Smooth muscle cell (in vitro differentiated cells): ENCODE data around the gene CRYBG2. TPM values are rescaled to one million over a fixed set of nuclear protein-coding genes. Genes with fewer than 3 reads are reported as not detected.

Experiments
- DNase-seq: peaks from one replicate; lab custom pipeline; 2025; ENCODE audit not compliant: unreplicated experiment; lab: John Stamatoyannopoulos, UW
- H2AFZ ChIP-seq: fragments of 200-600 bp; sonication (generic); 2 replicates; pipeline ENCODE4 v1.6.0; 2016; ENCODE audit warnings: antibody characterized with exemption, low read depth, mild to moderate bottlenecking
- H3F3A ChIP-seq: fragments of 200-600 bp; sonication (generic); 2 replicates; pipeline ENCODE4 v1.6.0; 2017; ENCODE audit warnings: antibody characterized with exemption, low read depth
- H3K27ac ChIP-seq: fragments of 200-600 bp; sonication (generic); 2 replicates; pipeline ENCODE4 v1.5.1; 2016; ENCODE audit warnings: low read depth, mild to moderate bottlenecking
- H3K27me3 ChIP-seq: fragments of 200-600 bp; sonication (generic); 2 replicates; pipeline ENCODE4 v1.6.1; 2016; ENCODE audit warnings: low read depth, mild to moderate bottlenecking
- H3K36me3 ChIP-seq: fragments of 200-600 bp; sonication (generic); 2 replicates; pipeline ENCODE4 v1.5.1; 2016; ENCODE audit warnings: low read depth
- H3K4me1 ChIP-seq: fragments of 200-600 bp; sonication (generic); 2 replicates; pipeline ENCODE4 v1.5.1; 2016; ENCODE audit warnings: low read depth
- H3K4me2 ChIP-seq: fragments of 200-600 bp; sonication (generic); 2 replicates; pipeline ENCODE4 v1.6.0; 2016; ENCODE audit warnings: mild to moderate bottlenecking
- H3K4me3 ChIP-seq: fragments of 200-600 bp; sonication (generic); 2 replicates; pipeline ENCODE4 v1.5.1; 2016; ENCODE audit warnings: mild to moderate bottlenecking
- H3K79me2 ChIP-seq: fragments of 200-600 bp; sonication (generic); 2 replicates; pipeline ENCODE4 v1.6.0; 2016; ENCODE audit warnings: low read depth, mild to moderate bottlenecking
- H3K9ac ChIP-seq: fragments of 200-600 bp; sonication (generic); 2 replicates; pipeline ENCODE4 v1.6.0; 2016; ENCODE audit warnings: low read depth
- H3K9me3 ChIP-seq: fragments of 200-600 bp; sonication (generic); replicated peaks from 2 replicates; pipeline ENCODE4 v1.5.1; 2016; ENCODE audit warnings: low read depth
- H4K20me1 ChIP-seq: fragments of 200-600 bp; sonication (generic); 2 replicates; pipeline ENCODE4 v1.6.0; 2016; ENCODE audit warnings: low read depth
- CTCF ChIP-seq: fragments of 200-600 bp; sonication (generic); IDR thresholded peaks from 2 replicates; pipeline ENCODE4 v1.5.1; 2017; ENCODE audit warnings: borderline replicate concordance, mild to moderate bottlenecking, antibody characterized with exemption; ENCODE audit not compliant: insufficient read depth, poor library complexity, severe bottlenecking
- WGBS: methylation state at CpG from one replicate; pipeline ENCODE4 v1.1.7; 2016; ENCODE audit warnings: low lambda C conversion rate; 5-methylcytosine and 5-hydroxymethylcytosine counted together
- polyA plus RNA-seq: library from polyadenylated mRNA; unstranded; fragments of >200 nt; fragmentation: Nextera tagmentation; extraction: Ambion mirVana; gene quantifications from 2 replicates; pipeline ENCODE4 v1.2.1, GENCODE V29; 2016
- total RNA-seq: library from RNA; depleted of rRNA; stranded (reverse); fragments of >200 nt; gene quantifications from 2 replicates; pipeline ENCODE4 v1.2.3, GENCODE V29; 2014

Gene CRYBG2
- total and polyA plus RNA-seq, 2 experiments from 2014 or later = 4.1 to 9.5 TPM

GRCh38 chr1:26399034-26399433 is 45.1 kb upstream of the CRYBG2 start:
- no peak overlapping the region for H3K4me2 ChIP-seq
- no peaks in the 10 kb centered on the region for H4K20me1 ChIP-seq
- WGBS = 85% methylated on average over 3 of the region's 3 CpGs

GRCh38 chr1:26395754-26396153 is 41.8 kb upstream of the CRYBG2 start:
- Histone ChIP-seq H2AFZ (no peak overlapping the region), H3F3A (no peaks in the 10 kb centered on the region), H3K4me1 (no peaks in the 10 kb centered on the region), H3K4me2 (no peak overlapping the region), H4K20me1 (no peaks in the 10 kb centered on the region), H3K4me3 (no peak overlapping the region), H3K9me3 (no peaks in the 10 kb centered on the region), H3K27ac (no peak overlapping the region), H3K79me2 (no peaks in the 10 kb centered on the region), H3K27me3 (no peaks in the 10 kb centered on the region), H3K9ac (no peak overlapping the region), H3K36me3 (no peaks in the 10 kb centered on the region)
- DNase-seq = no peak
- 89% methylated on average over 8 of the region's 8 CpGs for WGBS
- TF ChIP-seq CTCF = no peak

More at GRCh38 chr1:26399034-26399433, 45.1 kb upstream of the CRYBG2 start:
- H3K79me2 ChIP-seq = no peaks in the 10 kb centered on the region
- no peak overlapping the region for H2AFZ ChIP-seq
- H3K4me1 ChIP-seq = no peaks in the 10 kb centered on the region
- no peaks in the 10 kb centered on the region for H3K27me3 ChIP-seq
- no peak overlapping the region for H3K27ac ChIP-seq
- no peak for DNase-seq
- TF ChIP-seq CTCF = no peak
- no peak overlapping the region for H3K9ac ChIP-seq
- H3F3A ChIP-seq = no peaks in the 10 kb centered on the region
- no peaks in the 10 kb centered on the region for H3K9me3 ChIP-seq
- H3K4me3 ChIP-seq = no peak overlapping the region
- H3K36me3 ChIP-seq = no peaks in the 10 kb centered on the region

- Histone ChIP-seq H3K27ac (no peak overlapping the region), H3K9ac (no peak overlapping the region), H3K27me3 (no peaks in the 10 kb centered on the region), H3K79me2 (no peaks in the 10 kb centered on the region), H3K36me3 (no peaks in the 10 kb centered on the region), H3K9me3 (no peaks in the 10 kb centered on the region), H3K4me2 (no peak overlapping the region), H3F3A (no peaks in the 10 kb centered on the region), H3K4me1 (peaks cover 5% of the 10 kb centered on the region), H4K20me1 (no peaks in the 10 kb centered on the region), H3K4me3 (no peak overlapping the region), H2AFZ (no peak overlapping the region)
- 20% methylated on average over 3 of the region's 3 CpGs for WGBS
- TF ChIP-seq CTCF = peak; percentile 60
- no peak for DNase-seq
Measured at GRCh38 chr1:26391450-26391849, 37.5 kb upstream of the CRYBG2 start.

- H3K9me3 ChIP-seq = no peaks in the 10 kb centered on the region
- no peak overlapping the region for H3K4me2 ChIP-seq
- 76% methylated on average over 4 of the region's 4 CpGs for WGBS
- H3K9ac ChIP-seq = no peak overlapping the region
- TF ChIP-seq CTCF = no peak
- H3F3A ChIP-seq = no peaks in the 10 kb centered on the region
- no peak overlapping the region for H3K4me3 ChIP-seq
- H3K4me1 ChIP-seq = peaks cover 9% of the 10 kb centered on the region
- H2AFZ ChIP-seq = no peak overlapping the region
- H4K20me1 ChIP-seq = no peaks in the 10 kb centered on the region
- no peaks in the 10 kb centered on the region for H3K27me3 ChIP-seq
- H3K27ac ChIP-seq = no peak overlapping the region
- DNase-seq = no peak
- no peaks in the 10 kb centered on the region for H3K36me3 ChIP-seq
- no peaks in the 10 kb centered on the region for H3K79me2 ChIP-seq
Measured at GRCh38 chr1:26389604-26390247, 35.8 kb upstream of the CRYBG2 start.
